CD14-positive monocyte (primary cell): Measurements from ENCODE around the gene OR6B3. TPM values are rescaled to one million over a fixed set of nuclear protein-coding genes. Genes with fewer than 3 reads are reported as not detected.

Experiments used
- DNase-seq, 3 donors: peaks; one replicate each; pipeline ENCODE4 v3.0.0-alpha.2; 2011 to 2022
- H2AFZ ChIP-seq: 2 replicates; pipeline ENCODE4 v1.6.0; 2012; ENCODE audit warnings: mild to moderate bottlenecking, low read depth, low read length, inconsistent platforms; ENCODE audit not compliant: insufficient read depth, poor library complexity, severe bottlenecking
- H3K27ac ChIP-seq, 2 donors: 1 replicate in 1 of 2; 2 replicates in 1 of 2; pipeline ENCODE4 v1.5.1; 2012 to 2013; ENCODE audit warnings: low read length in 2 of 2, control low read depth in 1 of 2, inconsistent platforms in 1 of 2, low read depth in 1 of 2, mild to moderate bottlenecking in 1 of 2
- H3K27me3 ChIP-seq, 2 donors: one replicate each; pipeline versions ENCODE4 v1.6.0 to v1.6.1; 2011 to 2013; ENCODE audit warnings: low read length in 2 of 2; ENCODE audit not compliant: control insufficient read depth in 2 of 2, insufficient read depth in 2 of 2
- H3K36me3 ChIP-seq, 2 donors: replicated peaks in 1 of 2; 1 replicate in 1 of 2; 2 replicates in 1 of 2; pipeline versions ENCODE4 v1.5.1 to v1.6.1; 2012 to 2013; ENCODE audit warnings: low read length in 2 of 2, control low read depth in 1 of 2, inconsistent platforms in 1 of 2, mild to moderate bottlenecking in 1 of 2; ENCODE audit not compliant: insufficient read depth in 2 of 2, control insufficient read depth in 1 of 2
- H3K4me1 ChIP-seq, 2 donors: 1 replicate in 1 of 2; 2 replicates in 1 of 2; pipeline versions ENCODE4 v1.5.1 to v1.6.1; 2012 to 2013; ENCODE audit warnings: low read length in 2 of 2, control low read depth in 1 of 2, inconsistent platforms in 1 of 2, mild to moderate bottlenecking in 1 of 2, moderate library complexity in 1 of 2; ENCODE audit not compliant: insufficient read depth in 2 of 2, control insufficient read depth in 1 of 2
- H3K4me2 ChIP-seq: replicated peaks from 2 replicates; pipeline ENCODE3; 2012; ENCODE audit warnings: low read length, moderate library complexity, mild to moderate bottlenecking; ENCODE audit not compliant: poor library complexity, severe bottlenecking; ENCODE audit errors: extremely low read depth
- H3K4me3 ChIP-seq, 3 experiments: fragments of 200-600 bp in 1 of 3; sonication (generic) in 1 of 3; replicated peaks in 1 of 3; 1 replicate in 2 of 3; 2 replicates in 1 of 3; pipeline ENCODE4 v1.5.1; 2011 to 2013; ENCODE audit warnings: low read length in 3 of 3, mild to moderate bottlenecking in 3 of 3, control low read depth in 2 of 3, low read depth in 2 of 3, inconsistent platforms in 1 of 3, moderate library complexity in 1 of 3
- H3K79me2 ChIP-seq: 2 replicates; pipeline ENCODE4 v1.6.0; 2012; ENCODE audit warnings: mild to moderate bottlenecking, control low read depth, inconsistent platforms, low read length, moderate library complexity; ENCODE audit not compliant: insufficient read depth
- H3K9ac ChIP-seq: 2 replicates; pipeline ENCODE4 v1.6.0; 2017; ENCODE audit warnings: low read length, mild to moderate bottlenecking; ENCODE audit not compliant: insufficient read depth, poor library complexity, severe bottlenecking
- H3K9me3 ChIP-seq, 2 donors: replicated peaks in 1 of 2; 1 replicate in 1 of 2; 2 replicates in 1 of 2; pipeline versions ENCODE4 v1.5.1 to v1.6.1; 2012 to 2013; ENCODE audit warnings: low read length in 2 of 2, control low read depth in 1 of 2; ENCODE audit not compliant: control insufficient read depth in 1 of 2, insufficient read depth in 1 of 2
- H4K20me1 ChIP-seq: 2 replicates; pipeline ENCODE4 v1.6.0; 2012; ENCODE audit warnings: mild to moderate bottlenecking, low read length, control low read depth, moderate library complexity; ENCODE audit not compliant: insufficient read depth
- H3K27ac Mint-ChIP-seq, 7 donors: one replicate each; pipeline ENCODE4 v1.8.0; 2020; ENCODE audit warnings: mild to moderate bottlenecking in 7 of 7, mixed read lengths in 7 of 7, moderate library complexity in 6 of 7, inconsistent platforms in 2 of 7
- H3K27me3 Mint-ChIP-seq, 3 donors: one replicate each; pipeline ENCODE4 v1.8.0; 2021 to 2022; ENCODE audit warnings: low read depth in 3 of 3, mild to moderate bottlenecking in 3 of 3, mixed read lengths in 3 of 3, moderate library complexity in 3 of 3, inconsistent platforms in 1 of 3
- H3K36me3 Mint-ChIP-seq, 2 donors: one replicate each; pipeline ENCODE4 v1.8.0; 2020; ENCODE audit warnings: mixed read lengths in 2 of 2, inconsistent platforms in 1 of 2, mild to moderate bottlenecking in 1 of 2
- H3K4me1 Mint-ChIP-seq: one replicate; pipeline ENCODE4 v1.8.0; 2020; ENCODE audit warnings: mild to moderate bottlenecking, mixed read lengths
- H3K4me3 Mint-ChIP-seq, 2 donors: one replicate each; pipeline ENCODE4 v1.8.0; 2020; ENCODE audit warnings: mild to moderate bottlenecking in 2 of 2, mixed read lengths in 2 of 2, moderate library complexity in 1 of 2
- H3K9me3 Mint-ChIP-seq, 7 donors: one replicate each; pipeline ENCODE4 v1.8.0; 2020 to 2022; ENCODE audit warnings: mixed read lengths in 7 of 7, mild to moderate bottlenecking in 6 of 7, moderate library complexity in 6 of 7, inconsistent platforms in 2 of 7
- WGBS: methylation state at CpG from one replicate; pipeline ENCODE4 v1.1.5; 2013; ENCODE audit warnings: missing lambda C conversion rate; ENCODE audit not compliant: insufficient coverage; 5-methylcytosine and 5-hydroxymethylcytosine counted together
- intact Hi-C, 2 donors: fragments of 100-400 bp; cut with micrococcal nuclease; formaldehyde crosslinking; loops; one replicate each; pipeline versions ENCODE4 v1.15.0 to v1.15.1; 2023
- polyA plus RNA-seq, 3 donors: library from polyadenylated mRNA; depleted of rRNA in 1 of 3; unstranded in 2 of 3; stranded (reverse) in 1 of 3; fragments of 300-500 nt in 2 of 3; fragments of >200 nt in 1 of 3; fragmentation: Illumina TruSeq in 2 of 3; gene quantifications; 1 replicate in 2 of 3; 2 replicates in 1 of 3; pipeline ENCODE4 v1.2.3, GENCODE V29; 2012 to 2021
- TF ChIP-seq, protein P1 (sequence below): fragments of 200-600 bp; IDR thresholded peaks from one replicate; pipeline ENCODE4 v1.8.0; 2022; ENCODE audit warnings: antibody characterized with exemption, mild to moderate bottlenecking

OR6B3 gene
- polyA plus RNA-seq, 3 donors, result not detected

DNA sequence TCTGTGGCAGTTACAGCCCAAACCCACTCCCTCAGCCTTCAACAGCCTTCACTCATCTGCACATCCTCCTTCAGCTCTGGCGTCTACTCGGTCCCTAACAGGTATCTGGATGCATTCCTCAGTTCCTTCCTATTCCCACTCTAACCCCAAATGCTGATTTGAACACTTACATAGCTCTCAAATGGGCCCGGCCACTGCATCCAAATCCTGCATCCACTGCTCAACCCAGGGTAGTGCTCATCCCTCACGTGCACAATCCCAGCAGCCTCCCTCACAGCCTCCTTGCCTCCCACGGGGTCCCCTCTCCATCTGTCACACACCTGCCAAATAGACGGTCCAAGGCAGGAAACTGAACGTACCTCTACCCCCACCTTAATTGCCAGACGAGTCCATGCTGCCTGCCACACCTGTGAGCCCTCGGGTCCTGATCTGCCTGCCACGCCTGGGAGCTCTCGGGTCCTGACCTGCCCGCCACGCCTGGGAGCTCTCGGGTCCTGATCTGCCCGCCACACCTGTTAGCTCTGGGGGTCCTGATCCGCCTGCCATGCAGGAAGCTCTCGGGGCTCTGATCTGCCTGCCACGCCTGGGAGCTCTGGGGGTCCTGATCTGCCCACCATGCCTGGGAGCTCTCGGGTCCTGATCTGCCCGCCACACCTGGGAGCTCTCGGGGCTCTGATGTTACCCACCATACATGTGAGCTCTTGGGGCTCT lies 9.9 kb downstream of the OR6B3 start:
- Mint-ChIP-seq H3K27me3 (peaks cover 13 to 16% (median 15%) of the 10 kb centered on the region in 3 donors), H3K36me3 (no peaks in the 10 kb centered on the region), H3K27ac (no peak overlapping the region), H3K4me1 (no peaks in the 10 kb centered on the region), H3K4me3 (no peak overlapping the region), H3K9me3 (peaks cover 0 to 2% (median 0%) of the 10 kb centered on the region in 7 donors)
- no peak overlapping the region for H3K4me2 ChIP-seq
- no peaks in the 10 kb centered on the region for H3K4me1 ChIP-seq
- H3K27ac ChIP-seq, result no peak overlapping the region
- no peaks in the 10 kb centered on the region for H3K36me3 ChIP-seq
- no peak overlapping the region for H3K4me3 ChIP-seq
- H3K9ac ChIP-seq, result no peak overlapping the region
- H3K79me2 ChIP-seq, result no peaks in the 10 kb centered on the region
- peaks cover 6 to 9% of the 10 kb centered on the region in 2 donors for H3K27me3 ChIP-seq
- H3K9me3 ChIP-seq, result no peaks in the 10 kb centered on the region
- TF ChIP-seq, protein P1, sequence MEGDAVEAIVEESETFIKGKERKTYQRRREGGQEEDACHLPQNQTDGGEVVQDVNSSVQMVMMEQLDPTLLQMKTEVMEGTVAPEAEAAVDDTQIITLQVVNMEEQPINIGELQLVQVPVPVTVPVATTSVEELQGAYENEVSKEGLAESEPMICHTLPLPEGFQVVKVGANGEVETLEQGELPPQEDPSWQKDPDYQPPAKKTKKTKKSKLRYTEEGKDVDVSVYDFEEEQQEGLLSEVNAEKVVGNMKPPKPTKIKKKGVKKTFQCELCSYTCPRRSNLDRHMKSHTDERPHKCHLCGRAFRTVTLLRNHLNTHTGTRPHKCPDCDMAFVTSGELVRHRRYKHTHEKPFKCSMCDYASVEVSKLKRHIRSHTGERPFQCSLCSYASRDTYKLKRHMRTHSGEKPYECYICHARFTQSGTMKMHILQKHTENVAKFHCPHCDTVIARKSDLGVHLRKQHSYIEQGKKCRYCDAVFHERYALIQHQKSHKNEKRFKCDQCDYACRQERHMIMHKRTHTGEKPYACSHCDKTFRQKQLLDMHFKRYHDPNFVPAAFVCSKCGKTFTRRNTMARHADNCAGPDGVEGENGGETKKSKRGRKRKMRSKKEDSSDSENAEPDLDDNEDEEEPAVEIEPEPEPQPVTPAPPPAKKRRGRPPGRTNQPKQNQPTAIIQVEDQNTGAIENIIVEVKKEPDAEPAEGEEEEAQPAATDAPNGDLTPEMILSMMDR, result no peak
- WGBS, result 84% methylated on average over 21 of the region's 21 CpGs
- DNase-seq, result no peak
- no peaks in the 10 kb centered on the region for H4K20me1 ChIP-seq
- intact Hi-C loops, result no loop called here
- H2AFZ ChIP-seq, result no peak overlapping the region

DNA sequence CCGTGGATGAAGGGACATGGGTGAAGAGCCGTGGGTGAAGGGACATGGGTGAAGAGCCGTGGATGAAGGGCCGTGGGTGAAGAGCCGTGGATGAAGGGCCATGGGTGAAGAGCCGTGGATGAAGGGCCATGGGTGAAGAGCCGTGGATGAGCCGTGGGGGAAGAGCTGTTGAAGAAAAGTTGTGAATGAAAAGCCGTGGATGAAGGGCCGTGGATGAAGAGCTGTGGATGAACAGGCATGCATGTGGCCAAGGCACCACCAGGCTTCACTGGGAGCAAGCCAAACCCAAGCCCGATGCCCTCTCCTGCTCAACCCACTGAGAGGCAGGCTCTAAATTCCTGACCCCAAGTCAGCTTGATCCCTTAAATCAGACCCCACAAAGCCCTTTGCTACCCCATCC lies 10.6 kb downstream of the OR6B3 start:
- no peak overlapping the region for H3K27ac Mint-ChIP-seq
- WGBS, result 61% methylated on average over 8 of the region's 11 CpGs
- no peak for DNase-seq
- H3K4me1 Mint-ChIP-seq, result no peaks in the 10 kb centered on the region
- no peak overlapping the region for H3K4me3 Mint-ChIP-seq
- Histone ChIP-seq H3K36me3 (no peaks in the 10 kb centered on the region), H2AFZ (no peak overlapping the region), H3K9me3 (no peaks in the 10 kb centered on the region), H3K79me2 (no peaks in the 10 kb centered on the region), H3K4me1 (no peaks in the 10 kb centered on the region), H3K27me3 (peaks cover 6 to 11% of the 10 kb centered on the region in 2 donors), H3K4me2 (no peak overlapping the region), H3K9ac (no peak overlapping the region), H3K27ac (no peak overlapping the region), H3K4me3 (no peak overlapping the region), H4K20me1 (no peaks in the 10 kb centered on the region)
- TF ChIP-seq, protein P1, result no peak
- peaks cover 12 to 18% (median 14%) of the 10 kb centered on the region in 3 donors for H3K27me3 Mint-ChIP-seq
- no peaks in the 10 kb centered on the region for H3K36me3 Mint-ChIP-seq
- H3K9me3 Mint-ChIP-seq, result peaks cover 0 to 2% (median 0%) of the 10 kb centered on the region in 7 donors
- intact Hi-C loops, result no loop called here
